Gastrocnemius medialis (tissue), 4 donors: ENCODE measurements around the gene PROZ. TPM values are rescaled to one million over a fixed set of nuclear protein-coding genes. Genes with fewer than 3 reads are reported as not detected.

Experiments
- ATAC-seq, 2 donors: fragments of 150-250 bp; one replicate each; pipeline ENCODE4 v1.9.1; 2016
- DNase-seq, 2 donors: peaks; one replicate each; pipeline ENCODE4 v3.0.0-alpha.2; 2019
- H3K27ac ChIP-seq, 4 donors: fragments of 200-600 bp; sonication (generic); 1 replicate in 1 of 4; 2 replicates in 3 of 4; pipeline ENCODE4 v1.5.1; 2016 to 2018; ENCODE audit warnings: mild to moderate bottlenecking in 2 of 4, moderate library complexity in 1 of 4
- H3K27me3 ChIP-seq, 3 donors: fragments of 200-600 bp; sonication (generic) in 2 of 3; 1 replicate in 1 of 3; 2 replicates in 2 of 3; pipeline versions ENCODE4 v1.5.1 to v1.6.0; 2016 to 2019; ENCODE audit warnings: mild to moderate bottlenecking in 1 of 3, moderate library complexity in 1 of 3
- H3K36me3 ChIP-seq, 2 donors: fragments of 200-600 bp; sonication (generic) in 1 of 2; one replicate each; pipeline ENCODE4 v1.5.1; 2017 to 2018
- H3K4me1 ChIP-seq, 2 donors: fragments of 200-600 bp; sonication (generic) in 1 of 2; one replicate each; pipeline ENCODE4 v1.5.1; 2016 to 2017; ENCODE audit warnings: mild to moderate bottlenecking in 2 of 2
- H3K4me3 ChIP-seq, 4 donors: fragments of 200-600 bp; sonication (generic) in 3 of 4; 1 replicate in 1 of 4; 2 replicates in 3 of 4; pipeline ENCODE4 v1.5.1; 2016 to 2019; ENCODE audit warnings: mild to moderate bottlenecking in 2 of 4
- H3K9me3 ChIP-seq, 3 donors: fragments of 200-600 bp; sonication (generic) in 2 of 3; 1 replicate in 1 of 3; 2 replicates in 2 of 3; pipeline ENCODE4 v1.5.1; 2016 to 2019
- POLR2A ChIP-seq, 2 donors: fragments of 450-650 bp; IDR thresholded peaks; one replicate each; pipeline ENCODE4 v1.6.1; 2017; ENCODE audit warnings: antibody characterized with exemption in 2 of 2, mild to moderate bottlenecking in 2 of 2, moderate library complexity in 2 of 2
- in situ Hi-C, 4 donors: fragments of 200-750 bp; cut with MboI; loops; one replicate each; pipeline versions ENCODE4 v1.15.0 to v1.8.0; 2017; ENCODE audit warnings: low sequenced_read_pairs in 4 of 4
- intact Hi-C: fragments of 100-400 bp; cut with DNase I; formaldehyde crosslinking; loops from one replicate; pipeline ENCODE4 v1.15.1; 2023; ENCODE audit warnings: low total_unique reads
- total RNA-seq, 4 donors: library from RNA; depleted of rRNA; stranded (reverse); fragments of >200 nt; gene quantifications; one replicate each; pipeline versions ENCODE4 v1.1.0 to v1.2.3, GENCODE V29; 2016
- TF ChIP-seq, protein P1 (sequence below), 5 experiments: fragments of 450-650 bp in 3 of 5; fragments of 200-600 bp in 2 of 5; sonication (generic) in 2 of 5; IDR thresholded peaks in 4 of 5; conservative IDR thresholded peaks in 1 of 5; 1 replicate in 4 of 5; 2 replicates in 1 of 5; pipeline ENCODE4 v1.5.1; 2016 to 2019; ENCODE audit warnings: antibody characterized with exemption in 5 of 5, mild to moderate bottlenecking in 3 of 5, moderate library complexity in 3 of 5

Gene PROZ
- total RNA-seq, 4 donors from 2014 or later: not detected

GRCh38 chr13:113143466-113144254 is 14.8 kb upstream of the PROZ start:
- in situ Hi-C loops: no loop called here

DNA sequence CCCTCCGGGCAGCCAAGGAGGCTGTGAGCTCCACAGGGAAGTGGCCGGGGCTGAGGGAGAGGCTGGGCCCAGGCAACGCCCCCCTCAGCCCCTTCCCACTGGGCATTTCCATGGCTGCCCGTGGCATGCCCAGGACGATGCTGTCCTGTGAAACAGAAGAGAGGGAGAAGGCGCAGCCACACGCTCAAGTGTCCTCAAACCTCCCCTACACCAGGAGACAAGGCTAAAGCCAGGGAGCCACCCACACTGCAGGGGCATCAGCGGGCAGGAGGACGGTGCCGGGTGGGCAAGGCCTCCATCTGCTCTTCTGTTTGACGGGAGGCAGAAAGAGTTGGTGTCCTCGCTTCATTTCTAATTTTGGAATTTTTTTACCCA is 14.2 kb upstream of the PROZ start:
- TF ChIP-seq, protein P1, sequence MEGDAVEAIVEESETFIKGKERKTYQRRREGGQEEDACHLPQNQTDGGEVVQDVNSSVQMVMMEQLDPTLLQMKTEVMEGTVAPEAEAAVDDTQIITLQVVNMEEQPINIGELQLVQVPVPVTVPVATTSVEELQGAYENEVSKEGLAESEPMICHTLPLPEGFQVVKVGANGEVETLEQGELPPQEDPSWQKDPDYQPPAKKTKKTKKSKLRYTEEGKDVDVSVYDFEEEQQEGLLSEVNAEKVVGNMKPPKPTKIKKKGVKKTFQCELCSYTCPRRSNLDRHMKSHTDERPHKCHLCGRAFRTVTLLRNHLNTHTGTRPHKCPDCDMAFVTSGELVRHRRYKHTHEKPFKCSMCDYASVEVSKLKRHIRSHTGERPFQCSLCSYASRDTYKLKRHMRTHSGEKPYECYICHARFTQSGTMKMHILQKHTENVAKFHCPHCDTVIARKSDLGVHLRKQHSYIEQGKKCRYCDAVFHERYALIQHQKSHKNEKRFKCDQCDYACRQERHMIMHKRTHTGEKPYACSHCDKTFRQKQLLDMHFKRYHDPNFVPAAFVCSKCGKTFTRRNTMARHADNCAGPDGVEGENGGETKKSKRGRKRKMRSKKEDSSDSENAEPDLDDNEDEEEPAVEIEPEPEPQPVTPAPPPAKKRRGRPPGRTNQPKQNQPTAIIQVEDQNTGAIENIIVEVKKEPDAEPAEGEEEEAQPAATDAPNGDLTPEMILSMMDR (IDR thresholded peaks at IDR 0.05 in 4 of 5, conservative IDR thresholded peaks at IDR 0.05 in 1 of 5): no peak
- no peak for TF ChIP-seq POLR2A (IDR thresholded peaks at IDR 0.05)
- DNase-seq (no peak), ATAC-seq (no peak)
- Histone ChIP-seq H3K27me3 (no peaks in the 10 kb centered on the region), H3K4me1 (no peaks in the 10 kb centered on the region), H3K4me3 (no peak overlapping the region), H3K36me3 (no peaks in the 10 kb centered on the region), H3K27ac (no peak overlapping the region), H3K9me3 (no peaks in the 10 kb centered on the region)
- intact Hi-C loops: no loop called here
- in situ Hi-C loops: no loop called here

More at GRCh38 chr13:113143466-113144254, 14.8 kb upstream of the PROZ start:
- intact Hi-C loops: no loop called here
- Histone ChIP-seq H3K36me3 (no peaks in the 10 kb centered on the region), H3K27ac (no peak overlapping the region), H3K27me3 (no peaks in the 10 kb centered on the region), H3K4me3 (no peak overlapping the region), H3K4me1 (no peaks in the 10 kb centered on the region), H3K9me3 (no peaks in the 10 kb centered on the region)
- no peak for DNase-seq
- TF ChIP-seq POLR2A (IDR thresholded peaks at IDR 0.05): no peak
- TF ChIP-seq, protein P1 (IDR thresholded peaks at IDR 0.05 in 4 of 5, conservative IDR thresholded peaks at IDR 0.05 in 1 of 5): no peak
- ATAC-seq: no peak

DNA sequence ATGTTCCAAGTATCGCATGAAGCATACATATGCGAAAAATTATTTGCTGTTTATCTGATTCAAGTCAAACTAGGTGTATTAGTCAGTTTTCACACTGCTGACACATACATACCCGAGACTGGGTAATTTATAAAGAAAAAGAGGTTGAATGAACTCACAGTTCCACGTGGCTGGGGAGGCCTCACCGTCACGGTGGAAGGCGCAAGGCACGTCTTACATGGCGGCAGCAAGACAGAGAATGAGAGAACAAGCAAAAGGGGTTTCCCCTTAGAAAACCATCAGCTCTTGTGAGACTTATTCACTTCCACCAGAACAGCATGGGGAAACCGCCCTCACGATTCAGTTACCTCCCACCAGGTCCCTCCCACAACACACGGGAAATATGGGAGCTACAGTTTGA is 13.0 kb upstream of the PROZ start:
- Histone ChIP-seq H3K9me3 (no peaks in the 10 kb centered on the region), H3K36me3 (no peaks in the 10 kb centered on the region), H3K27me3 (no peaks in the 10 kb centered on the region), H3K27ac (no peak overlapping the region), H3K4me1 (no peaks in the 10 kb centered on the region), H3K4me3 (no peak overlapping the region)
- no peak for ATAC-seq
- no peak for DNase-seq
- intact Hi-C loops (no loop called here), in situ Hi-C loops (no loop called here)
- TF ChIP-seq, protein P1 (IDR thresholded peaks at IDR 0.05 in 4 of 5, conservative IDR thresholded peaks at IDR 0.05 in 1 of 5): no peak
- no peak for TF ChIP-seq POLR2A (IDR thresholded peaks at IDR 0.05)

DNA sequence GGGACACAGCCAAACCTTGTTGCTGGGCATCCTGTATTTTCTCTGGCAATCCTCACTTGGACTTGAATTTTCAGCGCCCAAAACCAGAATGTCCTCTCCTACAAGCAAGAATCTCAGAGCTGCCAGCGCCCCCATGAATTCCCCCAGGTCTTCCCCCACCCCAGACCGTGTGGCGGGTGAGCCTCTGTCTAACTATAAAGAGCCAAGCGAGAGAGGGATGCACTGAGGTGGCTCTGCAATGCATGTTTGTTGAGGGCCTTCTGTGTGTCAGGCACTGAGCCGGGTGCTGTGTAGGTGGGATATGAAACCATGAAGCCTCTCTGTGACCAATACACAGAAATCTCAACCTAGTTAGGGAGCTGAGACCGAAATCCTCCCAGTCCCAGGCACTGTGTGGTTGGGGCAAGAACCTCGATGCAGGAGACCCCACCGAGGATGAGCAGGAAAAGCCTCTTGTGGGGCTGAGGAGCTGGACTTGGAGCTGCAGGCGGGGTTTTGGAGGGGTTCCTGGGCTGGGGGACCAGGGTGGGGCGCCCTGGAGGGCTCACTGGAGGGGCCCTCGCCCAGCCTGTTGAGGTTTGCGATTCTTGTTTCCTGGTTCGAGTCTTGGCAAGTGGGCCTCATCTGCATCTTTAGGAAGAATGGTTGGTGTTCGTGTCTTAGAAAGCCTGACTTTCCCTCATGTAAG is 12.4 kb upstream of the PROZ start:
- H3K27me3 ChIP-seq: no peaks in the 10 kb centered on the region
- H3K36me3 ChIP-seq: no peaks in the 10 kb centered on the region
- DNase-seq (no peak), ATAC-seq (no peak)
- H3K4me3 ChIP-seq: no peak overlapping the region
- in situ Hi-C loops (no loop called here), intact Hi-C loops (no loop called here)
- H3K27ac ChIP-seq: no peak overlapping the region
- no peaks in the 10 kb centered on the region for H3K4me1 ChIP-seq
- no peaks in the 10 kb centered on the region for H3K9me3 ChIP-seq
- no peak for TF ChIP-seq POLR2A (IDR thresholded peaks at IDR 0.05)
- TF ChIP-seq, protein P1 (IDR thresholded peaks at IDR 0.05 in 4 of 5, conservative IDR thresholded peaks at IDR 0.05 in 1 of 5): no peak
